ENCODE results near the gene STK32C. TPM values are rescaled to one million over a fixed set of nuclear protein-coding genes. Genes with fewer than 3 reads are reported as not detected.

Gene STK32C
- total RNA-seq, 1 experiment from 2014 or later = 16.5 TPM

- Histone ChIP-seq H3K27ac (ENCODE audit: low read depth, low read length, poor library complexity, severe bottlenecking) (no peak overlapping the region), H3K36me3 (ENCODE audit: insufficient read depth, low read length, poor library complexity, severe bottlenecking) (no peaks in the 10 kb centered on the region), H3K27me3 (replicated peaks; ENCODE audit: insufficient read depth, low read depth, low read length, poor library complexity) (no peaks in the 10 kb centered on the region), H3K4me1 (ENCODE audit: insufficient read depth, low read length, poor library complexity, severe bottlenecking) (no peaks in the 10 kb centered on the region), H3K4me3 (ENCODE audit: low read depth, low read length, poor library complexity, severe bottlenecking) (no peak overlapping the region), H3K9me3 (ENCODE audit: low read depth, low read length, poor library complexity, severe bottlenecking) (no peaks in the 10 kb centered on the region)
- no TSS peak for BruUV-seq (replicated peaks)
- ChIA-PET CTCF (no interaction called here), POLR2A (ENCODE audit: low non-redundant PET) (no interaction called here)
- intact Hi-C loops (cut with micrococcal nuclease; ENCODE audit: unreplicated experiment) = no loop called here
- TF ChIP-seq EZH2 (IDR thresholded peaks at IDR 0.05; ENCODE audit: borderline replicate concordance, low read depth, low read length, poor library complexity, severe bottlenecking) (no peak), CTCF (conservative IDR thresholded peaks at IDR 0.05; ENCODE audit: low read depth, low read length) (no peak)
- no peak for DNase-seq (ENCODE audit: low spot score)
Measured at GRCh38 chr10:132281915-132282666, 25.7 kb downstream of the STK32C start.

GRCh38 chr10:132280646-132281074, 27.1 kb downstream of the STK32C start:
- TF ChIP-seq CTCF (conservative IDR thresholded peaks at IDR 0.05; ENCODE audit: low read depth, low read length) (no peak), EZH2 (IDR thresholded peaks at IDR 0.05; ENCODE audit: borderline replicate concordance, low read depth, low read length, poor library complexity, severe bottlenecking) (no peak)
- BruUV-seq (replicated peaks) = no TSS peak
- Histone ChIP-seq H3K4me1 (ENCODE audit: insufficient read depth, low read length, poor library complexity, severe bottlenecking) (no peaks in the 10 kb centered on the region), H3K27ac (ENCODE audit: low read depth, low read length, poor library complexity, severe bottlenecking) (no peak overlapping the region), H3K27me3 (replicated peaks; ENCODE audit: insufficient read depth, low read depth, low read length, poor library complexity) (no peaks in the 10 kb centered on the region), H3K36me3 (ENCODE audit: insufficient read depth, low read length, poor library complexity, severe bottlenecking) (no peaks in the 10 kb centered on the region), H3K9me3 (ENCODE audit: low read depth, low read length, poor library complexity, severe bottlenecking) (no peaks in the 10 kb centered on the region), H3K4me3 (ENCODE audit: low read depth, low read length, poor library complexity, severe bottlenecking) (no peak overlapping the region)
- intact Hi-C loops (cut with micrococcal nuclease; ENCODE audit: unreplicated experiment) = no loop called here
- ChIA-PET POLR2A (ENCODE audit: low non-redundant PET) (no interaction called here), CTCF (no interaction called here)
- DNase-seq (ENCODE audit: low spot score) = no peak

GRCh38 chr10:132279873-132280645, 27.7 kb downstream of the STK32C start:
- TF ChIP-seq EZH2 (IDR thresholded peaks at IDR 0.05; ENCODE audit: borderline replicate concordance, low read depth, low read length, poor library complexity, severe bottlenecking) = no peak
- TF ChIP-seq CTCF (conservative IDR thresholded peaks at IDR 0.05; ENCODE audit: low read depth, low read length) = no peak
- ChIA-PET CTCF (no interaction called here), POLR2A (ENCODE audit: low non-redundant PET) (no interaction called here)
- intact Hi-C loops (cut with micrococcal nuclease; ENCODE audit: unreplicated experiment) = no loop called here
- no peak for DNase-seq (ENCODE audit: low spot score)
- no peaks in the 10 kb centered on the region for H3K4me1 ChIP-seq (ENCODE audit: insufficient read depth, low read length, poor library complexity, severe bottlenecking)
- H3K9me3 ChIP-seq (ENCODE audit: low read depth, low read length, poor library complexity, severe bottlenecking) = no peaks in the 10 kb centered on the region
- no peaks in the 10 kb centered on the region for H3K36me3 ChIP-seq (ENCODE audit: insufficient read depth, low read length, poor library complexity, severe bottlenecking)
- no peak overlapping the region for H3K27ac ChIP-seq (ENCODE audit: low read depth, low read length, poor library complexity, severe bottlenecking)
- no peak overlapping the region for H3K4me3 ChIP-seq (ENCODE audit: low read depth, low read length, poor library complexity, severe bottlenecking)
- no peaks in the 10 kb centered on the region for H3K27me3 ChIP-seq (replicated peaks; ENCODE audit: insufficient read depth, low read depth, low read length, poor library complexity)
- BruUV-seq (replicated peaks) = no TSS peak

Measured in A673 (cell line).